Measurements from ENCODE around the gene NOL3. TPM values are rescaled to one million over a fixed set of nuclear protein-coding genes. Genes with fewer than 3 reads are reported as not detected.

The NOL3 gene
- total RNA-seq, 5 donors from 2014 or later (not counting 1 experiment from before 2014, with no cell fraction given), result 2.1 to 8.0 (median 5.2) TPM

DNA sequence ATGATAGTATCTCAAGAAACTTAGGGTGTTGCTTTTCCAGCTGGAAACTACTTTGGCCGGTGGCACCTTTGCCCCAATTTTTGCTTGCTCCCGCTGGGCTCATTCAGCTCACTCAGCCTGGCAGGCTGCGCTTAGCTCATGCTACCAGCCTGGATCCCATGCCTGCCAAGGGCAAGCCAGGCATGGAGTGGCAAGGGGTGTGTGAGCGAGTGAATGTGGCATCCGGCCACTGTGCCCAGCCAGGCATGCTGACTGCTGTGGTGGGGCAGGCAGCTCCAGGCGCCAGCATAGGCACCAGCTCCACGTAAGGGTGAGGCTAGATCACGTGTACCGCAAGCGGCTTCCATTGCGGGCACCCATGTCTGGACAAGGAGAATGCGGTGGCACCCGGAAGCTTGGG is 28.9 kb upstream of the NOL3 start:
- no peak overlapping the region for H3K4me3 ChIP-seq (ENCODE audit: control insufficient read depth in 1 of 2, extremely low read depth in 1 of 2, low read length in 1 of 2)
- no peak overlapping the region for H3K27ac ChIP-seq (ENCODE audit: low read length)
- Mint-ChIP-seq H3K27me3 (no peaks in the 10 kb centered on the region), H3K36me3 (peaks cover 65% of the 10 kb centered on the region), H3K9me3 (no peaks in the 10 kb centered on the region), H3K27ac (no peak overlapping the region), H3K4me3 (no peak overlapping the region), H3K4me1 (no peaks in the 10 kb centered on the region)
- H3K27me3 ChIP-seq (replicated peaks in 1 of 2; ENCODE audit: control insufficient read depth in 2 of 2, extremely low read depth in 1 of 2, insufficient read depth in 2 of 2, low read length in 1 of 2), result peaks cover 0 to 2% of the 10 kb centered on the region in 2 experiments
- ChIA-PET CTCF (interaction anchor here in 1 of 2 donors (1.2 kb wide), 1 partner anchor 14 kb away, joined by 3 read pairs; no protein-coding TSS in a partner anchor), POLR2A (interaction anchor here in 1 of 2 donors (0.5 kb wide), 1 partner anchor 980 kb away, joined by 3 read pairs; no protein-coding TSS in a partner anchor)
- WGBS (ENCODE audit: insufficient coverage), result 96% methylated on average over 13 of the region's 13 CpGs
- H3K4me1 ChIP-seq (ENCODE audit: control insufficient read depth in 1 of 2, extremely low read depth in 1 of 2, insufficient read depth in 2 of 2, low read length in 2 of 2), result no peaks in the 10 kb centered on the region
- H3K36me3 ChIP-seq (ENCODE audit: control insufficient read depth in 2 of 2, extremely low read depth in 1 of 2, insufficient read depth in 1 of 2, low read length in 1 of 2), result peaks cover 18 to 79% of the 10 kb centered on the region in 2 donors
- H3K9me3 ChIP-seq, result no peaks in the 10 kb centered on the region
- no peak for DNase-seq
- no peak for ATAC-seq (replicated peaks in 1 of 4)

DNA sequence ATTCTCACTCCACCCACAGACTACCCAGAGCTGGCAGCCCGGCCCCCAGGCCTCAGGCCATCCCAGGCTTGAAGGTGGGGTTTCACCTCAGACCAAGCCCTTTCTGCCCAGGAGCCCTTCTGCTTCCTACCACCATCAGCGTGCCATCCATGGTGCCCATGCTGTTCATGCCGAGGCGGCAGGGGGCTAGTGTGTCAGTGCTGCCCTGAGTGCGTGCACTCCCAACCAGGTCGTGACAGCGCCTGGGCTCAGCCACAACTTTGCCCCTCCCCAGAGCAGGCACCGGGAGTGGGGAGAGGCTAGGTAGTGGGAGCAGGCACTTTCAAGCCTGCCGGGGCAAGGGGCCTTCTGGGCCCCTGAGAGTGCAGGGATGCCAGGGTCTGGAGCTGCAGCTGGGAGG is 28.0 kb upstream of the NOL3 start:
- Mint-ChIP-seq H3K27ac (no peak overlapping the region), H3K27me3 (no peaks in the 10 kb centered on the region), H3K4me1 (no peaks in the 10 kb centered on the region), H3K36me3 (peaks cover 74% of the 10 kb centered on the region), H3K9me3 (no peaks in the 10 kb centered on the region), H3K4me3 (no peak overlapping the region)
- POLR2A ChIA-PET, result no interaction called here
- ATAC-seq (replicated peaks in 1 of 4) (no peak), DNase-seq (no peak)
- Histone ChIP-seq H3K27ac (ENCODE audit: low read length) (no peak overlapping the region), H3K4me1 (ENCODE audit: control insufficient read depth in 1 of 2, extremely low read depth in 1 of 2, insufficient read depth in 2 of 2, low read length in 2 of 2) (no peaks in the 10 kb centered on the region), H3K9me3 (no peaks in the 10 kb centered on the region), H3K36me3 (ENCODE audit: control insufficient read depth in 2 of 2, extremely low read depth in 1 of 2, insufficient read depth in 1 of 2, low read length in 1 of 2) (peaks cover 18 to 77% of the 10 kb centered on the region in 2 donors), H3K4me3 (ENCODE audit: control insufficient read depth in 1 of 2, extremely low read depth in 1 of 2, low read length in 1 of 2) (no peak overlapping the region), H3K27me3 (replicated peaks in 1 of 2; ENCODE audit: control insufficient read depth in 2 of 2, extremely low read depth in 1 of 2, insufficient read depth in 2 of 2, low read length in 1 of 2) (peaks cover 0 to 2% of the 10 kb centered on the region in 2 experiments)
- CTCF ChIA-PET, result no interaction called here
- WGBS (ENCODE audit: insufficient coverage), result 92% methylated on average over 6 of the region's 9 CpGs

DNA sequence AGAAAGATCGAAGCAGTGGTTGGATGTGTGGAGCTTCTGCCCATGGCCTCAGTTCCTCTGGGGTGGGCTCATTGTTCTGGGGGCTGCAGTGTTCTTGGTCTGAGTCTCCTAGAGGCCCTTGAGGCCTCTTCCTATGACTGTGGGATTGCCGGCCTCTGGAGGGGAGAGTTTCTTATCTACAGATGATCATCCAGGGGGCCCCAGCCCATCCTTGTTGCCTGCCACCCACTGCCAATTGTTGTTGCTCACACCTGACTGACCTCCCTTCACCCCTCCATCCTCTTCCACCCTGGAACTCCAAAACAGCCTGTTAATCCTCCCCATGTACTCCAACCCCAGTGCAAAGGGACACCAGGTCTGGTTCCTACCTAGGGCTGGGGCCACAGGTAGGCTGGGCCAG is 25.4 kb upstream of the NOL3 start:
- no peak for DNase-seq
- Histone ChIP-seq H3K27ac (ENCODE audit: low read length) (no peak overlapping the region), H3K4me1 (ENCODE audit: control insufficient read depth in 1 of 2, extremely low read depth in 1 of 2, insufficient read depth in 2 of 2, low read length in 2 of 2) (peaks cover 0 to 5% of the 10 kb centered on the region in 2 experiments), H3K36me3 (ENCODE audit: control insufficient read depth in 2 of 2, extremely low read depth in 1 of 2, insufficient read depth in 1 of 2, low read length in 1 of 2) (peaks cover 18 to 62% of the 10 kb centered on the region in 2 donors), H3K27me3 (replicated peaks in 1 of 2; ENCODE audit: control insufficient read depth in 2 of 2, extremely low read depth in 1 of 2, insufficient read depth in 2 of 2, low read length in 1 of 2) (peaks cover 0 to 14% of the 10 kb centered on the region in 2 experiments), H3K4me3 (ENCODE audit: control insufficient read depth in 1 of 2, extremely low read depth in 1 of 2, low read length in 1 of 2) (no peak overlapping the region), H3K9me3 (no peaks in the 10 kb centered on the region)
- Mint-ChIP-seq H3K27me3 (peaks cover 0 to 5% of the 10 kb centered on the region in 2 donors), H3K36me3 (peaks cover 76% of the 10 kb centered on the region), H3K4me1 (peaks cover 0 to 6% (median 0%) of the 10 kb centered on the region in 3 donors), H3K27ac (no peak overlapping the region), H3K9me3 (no peaks in the 10 kb centered on the region), H3K4me3 (no peak overlapping the region)
- ChIA-PET CTCF (interaction anchor here in 1 of 2 donors (0.6 kb wide), 1 partner anchor 63 kb away, joined by 5 read pairs; no protein-coding TSS in a partner anchor), POLR2A (no interaction called here)
- 100% methylated on average over 1 of the region's 2 CpGs for WGBS (ENCODE audit: insufficient coverage)
- no peak for ATAC-seq (replicated peaks in 1 of 4)

- Mint-ChIP-seq H3K36me3 (peaks cover 68% of the 10 kb centered on the region), H3K9me3 (no peaks in the 10 kb centered on the region), H3K4me1 (peaks cover 0 to 6% (median 0%) of the 10 kb centered on the region in 3 donors), H3K4me3 (no peak overlapping the region), H3K27me3 (peaks cover 0 to 5% of the 10 kb centered on the region in 2 donors), H3K27ac (no peak overlapping the region)
- Histone ChIP-seq H3K4me3 (ENCODE audit: control insufficient read depth in 1 of 2, extremely low read depth in 1 of 2, low read length in 1 of 2) (no peak overlapping the region), H3K9me3 (no peaks in the 10 kb centered on the region), H3K4me1 (ENCODE audit: control insufficient read depth in 1 of 2, extremely low read depth in 1 of 2, insufficient read depth in 2 of 2, low read length in 2 of 2) (peaks cover 0 to 13% of the 10 kb centered on the region in 2 experiments), H3K36me3 (ENCODE audit: control insufficient read depth in 2 of 2, extremely low read depth in 1 of 2, insufficient read depth in 1 of 2, low read length in 1 of 2) (peaks cover 18 to 54% of the 10 kb centered on the region in 2 donors), H3K27ac (ENCODE audit: low read length) (no peak overlapping the region), H3K27me3 (replicated peaks in 1 of 2; ENCODE audit: control insufficient read depth in 2 of 2, extremely low read depth in 1 of 2, insufficient read depth in 2 of 2, low read length in 1 of 2) (peaks cover 0 to 19% of the 10 kb centered on the region in 2 experiments)
- CTCF ChIA-PET, result no interaction called here
- no peak for ATAC-seq (replicated peaks in 1 of 4)
- no peak for DNase-seq
- WGBS (ENCODE audit: insufficient coverage), result no CpG with 5 or more reads among the region's 2 CpGs
- POLR2A ChIA-PET, result interaction anchor here in 1 of 2 donors (0.7 kb wide), 1 partner anchor 12 kb away, joined by 3 read pairs; no protein-coding TSS in a partner anchor
Measured at GRCh38 chr16:67145746-67146145, 24.6 kb upstream of the NOL3 start.

GRCh38 chr16:67146523-67147357 is 23.6 kb upstream of the NOL3 start:
- no peaks in the 10 kb centered on the region for H3K9me3 Mint-ChIP-seq
- Histone ChIP-seq H3K4me1 (ENCODE audit: control insufficient read depth in 1 of 2, extremely low read depth in 1 of 2, insufficient read depth in 2 of 2, low read length in 2 of 2) (peaks cover 0 to 23% of the 10 kb centered on the region in 2 experiments), H3K27me3 (replicated peaks in 1 of 2; ENCODE audit: control insufficient read depth in 2 of 2, extremely low read depth in 1 of 2, insufficient read depth in 2 of 2, low read length in 1 of 2) (peaks cover 0 to 24% of the 10 kb centered on the region in 2 experiments), H3K36me3 (ENCODE audit: control insufficient read depth in 2 of 2, extremely low read depth in 1 of 2, insufficient read depth in 1 of 2, low read length in 1 of 2) (peaks cover 10 to 44% of the 10 kb centered on the region in 2 donors), H3K27ac (ENCODE audit: low read length) (no peak overlapping the region), H3K9me3 (no peaks in the 10 kb centered on the region), H3K4me3 (ENCODE audit: control insufficient read depth in 1 of 2, extremely low read depth in 1 of 2, low read length in 1 of 2) (no peak overlapping the region)
- H3K4me1 Mint-ChIP-seq, result peaks cover 8 to 12% (median 9%) of the 10 kb centered on the region in 3 donors
- H3K27me3 Mint-ChIP-seq, result peaks cover 3 to 5% of the 10 kb centered on the region in 2 donors
- CTCF ChIA-PET, result no interaction called here
- no peak overlapping the region for H3K27ac Mint-ChIP-seq
- WGBS (ENCODE audit: insufficient coverage), result 87% methylated on average over 4 of the region's 7 CpGs
- ATAC-seq (replicated peaks in 1 of 4) (no peak), DNase-seq (no peak)
- POLR2A ChIA-PET, result no interaction called here
- H3K4me3 Mint-ChIP-seq, result no peak overlapping the region
- H3K36me3 Mint-ChIP-seq, result peaks cover 58% of the 10 kb centered on the region

- Histone ChIP-seq H3K4me3 (ENCODE audit: control insufficient read depth in 1 of 2, extremely low read depth in 1 of 2, low read length in 1 of 2) (no peak overlapping the region), H3K27me3 (replicated peaks in 1 of 2; ENCODE audit: control insufficient read depth in 2 of 2, extremely low read depth in 1 of 2, insufficient read depth in 2 of 2, low read length in 1 of 2) (peaks cover 0 to 22% of the 10 kb centered on the region in 2 experiments), H3K4me1 (ENCODE audit: control insufficient read depth in 1 of 2, extremely low read depth in 1 of 2, insufficient read depth in 2 of 2, low read length in 2 of 2) (peaks cover 0 to 24% of the 10 kb centered on the region in 2 experiments), H3K36me3 (ENCODE audit: control insufficient read depth in 2 of 2, extremely low read depth in 1 of 2, insufficient read depth in 1 of 2, low read length in 1 of 2) (peaks cover 7 to 35% of the 10 kb centered on the region in 2 donors), H3K27ac (ENCODE audit: low read length) (no peak overlapping the region), H3K9me3 (no peaks in the 10 kb centered on the region)
- ChIA-PET CTCF (no interaction called here), POLR2A (no interaction called here)
- ATAC-seq (replicated peaks in 1 of 4), result no peak
- H3K4me3 Mint-ChIP-seq, result no peak overlapping the region
- H3K27ac Mint-ChIP-seq, result no peak overlapping the region
- peaks cover 11 to 13% (median 12%) of the 10 kb centered on the region in 3 donors for H3K4me1 Mint-ChIP-seq
- peaks cover 3 to 5% of the 10 kb centered on the region in 2 donors for H3K27me3 Mint-ChIP-seq
- DNase-seq, result no peak
- H3K9me3 Mint-ChIP-seq, result no peaks in the 10 kb centered on the region
- H3K36me3 Mint-ChIP-seq, result peaks cover 52% of the 10 kb centered on the region
- WGBS (ENCODE audit: insufficient coverage), result 97% methylated on average over 4 of the region's 4 CpGs
Measured at GRCh38 chr16:67147437-67148140, 22.7 kb upstream of the NOL3 start.

Data from T-cell (primary cell).